ENCODE measurements around the gene ROR1.

ROR1 gene

GRCh38 chr1:63983391-63984256 is 209.8 kb downstream of the ROR1 start:
- no peak for DNase-seq

GRCh38 chr1:63984257-63984929 is 210.6 kb downstream of the ROR1 start:
- DNase-seq, result no peak

GRCh38 chr1:63984930-63985290 is 211.1 kb downstream of the ROR1 start:
- DNase-seq, result no peak

GRCh38 chr1:63987014-63987627 is 213.3 kb downstream of the ROR1 start:
- DNase-seq, result no peak

- DNase-seq, result no peak
Observed at GRCh38 chr1:63987628-63988024, 213.8 kb downstream of the ROR1 start.

- DNase-seq, result no peak
Observed at GRCh38 chr1:63988941-63989340, 215.1 kb downstream of the ROR1 start.

GRCh38 chr1:63991685-63992084 is 217.9 kb downstream of the ROR1 start:
- DNase-seq, result no peak

GRCh38 chr1:64000021-64000420 is 226.2 kb downstream of the ROR1 start:
- no peak for DNase-seq

- DNase-seq, result no peak
Observed at GRCh38 chr1:64001038-64001437, 227.2 kb downstream of the ROR1 start.

GRCh38 chr1:64004451-64005025 is 230.7 kb downstream of the ROR1 start:
- DNase-seq, result no peak

- DNase-seq, result no peak
Observed at GRCh38 chr1:64005801-64006200, 232.0 kb downstream of the ROR1 start.

GRCh38 chr1:64006276-64007051 is 232.6 kb downstream of the ROR1 start:
- no peak for DNase-seq

GRCh38 chr1:64010316-64010715 is 236.5 kb downstream of the ROR1 start:
- no peak for DNase-seq

GRCh38 chr1:64013395-64013794 is 239.6 kb downstream of the ROR1 start:
- no peak for DNase-seq

- no peak for DNase-seq
Observed at GRCh38 chr1:64019818-64020217, 246.0 kb downstream of the ROR1 start.

- DNase-seq, result no peak
Observed at GRCh38 chr1:64021066-64021465, 247.2 kb downstream of the ROR1 start.

GRCh38 chr1:64025051-64025450 is 251.2 kb downstream of the ROR1 start:
- no peak for DNase-seq

- no peak for DNase-seq
Observed at GRCh38 chr1:64029037-64029436, 255.2 kb downstream of the ROR1 start.

GRCh38 chr1:64030411-64030810 is 256.6 kb downstream of the ROR1 start:
- no peak for DNase-seq

- DNase-seq, result no peak
Observed at GRCh38 chr1:64031236-64031635, 257.4 kb downstream of the ROR1 start.

- DNase-seq, result no peak
Observed at GRCh38 chr1:64033667-64034220, 259.9 kb downstream of the ROR1 start.

GRCh38 chr1:64036549-64036948 is 262.7 kb downstream of the ROR1 start:
- no peak for DNase-seq

- DNase-seq, result no peak
Observed at GRCh38 chr1:64038119-64038518, 264.3 kb downstream of the ROR1 start.

Data from activated CD4-positive, CD25-positive, alpha-beta regulatory T cell (primary cell).